ENCODE measurements around the gene PVALB.
"Not testable (repeated sequence)": the region's sequence is repeated elsewhere in the genome, so short reads cannot be mapped to it uniquely, and the experiment has no call there.

PVALB gene

DNA sequence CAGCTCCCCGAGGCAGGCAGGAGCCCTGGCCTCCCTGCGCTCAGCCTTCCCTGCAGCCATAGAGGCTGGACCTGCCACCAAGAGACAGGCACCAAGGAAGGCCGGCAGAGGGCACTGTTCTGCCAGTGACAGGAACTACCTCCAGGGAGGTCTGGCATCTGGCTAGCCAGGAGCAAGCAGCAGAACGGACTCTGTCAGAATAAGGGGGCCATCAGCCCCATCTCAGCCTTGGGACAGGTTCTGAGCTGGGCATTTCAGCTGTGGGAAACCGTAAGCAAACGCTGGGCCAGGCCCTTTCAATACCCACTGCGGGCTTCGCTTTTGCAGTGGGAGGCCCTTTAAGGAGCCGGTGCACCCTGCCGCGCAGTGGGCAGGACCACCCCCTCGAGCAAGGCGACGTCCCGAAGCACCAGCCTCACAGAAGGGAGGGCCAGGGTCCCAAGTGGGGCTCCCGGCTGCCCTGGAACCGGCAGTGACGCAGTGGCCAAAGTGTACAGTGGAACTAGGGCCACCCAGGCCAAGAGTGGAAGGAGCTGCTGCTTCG lies 59.1 kb downstream of the PVALB start:
- POLR2A ChIA-PET, result no interaction called here
- TF ChIP-seq, protein P1, sequence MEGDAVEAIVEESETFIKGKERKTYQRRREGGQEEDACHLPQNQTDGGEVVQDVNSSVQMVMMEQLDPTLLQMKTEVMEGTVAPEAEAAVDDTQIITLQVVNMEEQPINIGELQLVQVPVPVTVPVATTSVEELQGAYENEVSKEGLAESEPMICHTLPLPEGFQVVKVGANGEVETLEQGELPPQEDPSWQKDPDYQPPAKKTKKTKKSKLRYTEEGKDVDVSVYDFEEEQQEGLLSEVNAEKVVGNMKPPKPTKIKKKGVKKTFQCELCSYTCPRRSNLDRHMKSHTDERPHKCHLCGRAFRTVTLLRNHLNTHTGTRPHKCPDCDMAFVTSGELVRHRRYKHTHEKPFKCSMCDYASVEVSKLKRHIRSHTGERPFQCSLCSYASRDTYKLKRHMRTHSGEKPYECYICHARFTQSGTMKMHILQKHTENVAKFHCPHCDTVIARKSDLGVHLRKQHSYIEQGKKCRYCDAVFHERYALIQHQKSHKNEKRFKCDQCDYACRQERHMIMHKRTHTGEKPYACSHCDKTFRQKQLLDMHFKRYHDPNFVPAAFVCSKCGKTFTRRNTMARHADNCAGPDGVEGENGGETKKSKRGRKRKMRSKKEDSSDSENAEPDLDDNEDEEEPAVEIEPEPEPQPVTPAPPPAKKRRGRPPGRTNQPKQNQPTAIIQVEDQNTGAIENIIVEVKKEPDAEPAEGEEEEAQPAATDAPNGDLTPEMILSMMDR (IDR thresholded peaks at IDR 0.05; ENCODE audit: control extremely low read depth, extremely low read depth, low read depth, missing control alignments), result peak; percentile 83

GRCh38 chr22:36756746-36757655 lies 59.8 kb downstream of the PVALB start:
- TF ChIP-seq, protein P1 (IDR thresholded peaks at IDR 0.05; ENCODE audit: control extremely low read depth, extremely low read depth, low read depth, missing control alignments), result no peak
- no peak for DNase-seq (ENCODE audit: extremely low spot score)
- ChIA-PET CTCF (interaction anchor here (0.7 to 9.5 kb wide), 19 partner anchors 13 to 593 kb away, joined by 3 to 164 read pairs (median 4); partner anchors contain the start of gene IFT27), POLR2A (no interaction called here)

More for the DNA sequence above, 59.1 kb downstream of the PVALB start:
- DNase-seq (ENCODE audit: extremely low spot score), result peak; percentile 82
- CTCF ChIA-PET, result interaction anchor here (0.7 to 9.5 kb wide), 23 partner anchors 14 to 593 kb away, joined by 3 to 164 read pairs (median 3); partner anchors contain the start of gene IFT27

DNA sequence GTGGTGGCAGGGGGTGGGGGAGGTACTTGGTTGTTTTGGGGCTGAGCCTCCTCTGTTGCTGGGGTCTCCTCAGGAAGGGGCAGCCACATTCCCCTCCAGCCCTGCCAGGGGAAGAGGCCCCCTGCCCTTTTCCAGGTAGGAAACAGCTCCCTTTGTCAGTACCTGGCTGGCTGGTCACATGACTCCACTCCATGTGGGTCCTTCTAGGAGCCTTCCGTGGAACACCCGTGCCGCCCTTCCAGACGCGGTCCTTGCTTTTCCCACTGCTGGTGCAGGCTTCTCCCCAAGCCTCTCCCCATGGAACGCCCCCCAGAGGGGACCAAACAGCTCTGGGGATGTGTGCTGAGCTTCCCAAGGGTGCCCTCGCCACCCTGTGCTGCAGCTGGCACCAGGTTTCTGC lies 60.8 kb downstream of the PVALB start:
- no peak for DNase-seq (ENCODE audit: extremely low spot score)
- ChIA-PET CTCF (interaction anchor here (1.4 to 9.5 kb wide), 9 partner anchors 12 to 287 kb away, joined by 3 to 164 read pairs (median 19); partner anchors contain the start of gene IFT27), POLR2A (no interaction called here)
- TF ChIP-seq, protein P1 (IDR thresholded peaks at IDR 0.05; ENCODE audit: control extremely low read depth, extremely low read depth, low read depth, missing control alignments), result no peak

DNA sequence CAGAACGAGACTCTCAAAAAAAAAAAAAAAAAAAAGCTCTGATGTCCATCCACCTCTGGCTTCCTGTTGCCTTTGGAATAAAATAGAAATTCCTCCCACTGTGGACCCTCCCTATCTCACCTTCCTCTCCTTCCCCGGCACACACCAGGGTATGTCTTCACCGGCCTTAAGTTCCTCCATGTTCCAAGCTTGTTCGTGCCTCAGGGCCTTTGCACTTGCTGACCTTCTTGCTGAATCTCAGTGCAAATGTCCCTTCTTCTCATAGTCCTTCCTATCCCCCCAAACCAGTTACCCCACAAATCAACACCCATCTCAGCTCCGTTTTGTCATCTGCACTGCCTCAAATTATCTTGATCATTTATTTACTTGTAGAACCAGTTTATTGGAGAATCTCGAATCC lies 61.5 kb downstream of the PVALB start:
- POLR2A ChIA-PET, result no interaction called here
- CTCF ChIA-PET, result interaction anchor here (0.8 to 9.5 kb wide), 7 partner anchors 11 to 288 kb away, joined by 3 to 164 read pairs (median 19); partner anchors contain the start of gene IFT27
- TF ChIP-seq, protein P1 (IDR thresholded peaks at IDR 0.05; ENCODE audit: control extremely low read depth, extremely low read depth, low read depth, missing control alignments), result no peak
- no peak for DNase-seq (ENCODE audit: extremely low spot score)

DNA sequence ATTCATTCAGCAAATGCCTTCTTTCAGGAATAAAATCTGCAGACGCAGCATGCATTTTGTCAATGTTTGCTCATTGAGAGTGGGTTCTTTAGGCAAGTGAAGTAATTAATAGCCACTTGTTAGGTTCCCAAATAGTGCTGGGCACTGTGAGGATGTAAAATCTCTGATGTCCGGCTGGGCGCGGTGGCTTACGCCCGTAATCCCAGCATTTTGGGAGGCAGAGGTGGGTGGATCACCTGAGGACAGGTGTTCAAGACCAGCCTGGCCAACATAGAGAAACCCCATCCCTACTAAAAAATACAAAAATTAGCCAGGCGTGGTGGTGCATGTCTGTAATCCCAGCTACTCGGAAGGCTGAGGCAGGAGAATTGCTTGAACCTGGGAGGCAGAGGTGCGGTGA lies 62.0 kb downstream of the PVALB start:
- DNase-seq (ENCODE audit: extremely low spot score); POLR2A ChIA-PET: not testable (repeated sequence)
- CTCF ChIA-PET, result interaction anchor here (0.8 to 9.5 kb wide), 4 partner anchors 11 to 223 kb away, joined by 3 to 164 read pairs (median 47); partner anchors contain the start of gene IFT27

- DNase-seq (ENCODE audit: extremely low spot score), result no peak
- CTCF ChIA-PET, result interaction anchor here (1.6 to 9.5 kb wide), 2 partner anchors 10 to 21 kb away, joined by 7 to 164 read pairs; partner anchors contain the start of gene IFT27
- POLR2A ChIA-PET, result no interaction called here
- TF ChIP-seq, protein P1 (IDR thresholded peaks at IDR 0.05; ENCODE audit: control extremely low read depth, extremely low read depth, low read depth, missing control alignments), result no peak
Observed at GRCh38 chr22:36753916-36754315, 62.9 kb downstream of the PVALB start.

Data from GM10248 (cell line).